ENCODE results near the gene ST7.

GRCh38 chr7:117101026-117101425, 147.7 kb downstream of the ST7 start:
- TF ChIP-seq GATA3 (IDR thresholded peaks at IDR 0.05; ENCODE audit: borderline replicate concordance): no peak
- TF ChIP-seq CTCF (IDR thresholded peaks at IDR 0.05): no peak
- TF ChIP-seq RAD21 (conservative IDR thresholded peaks at IDR 0.05 in 1 of 2, IDR thresholded peaks at IDR 0.05 in 1 of 2): no peak
- no peak for TF ChIP-seq POLR2A (IDR thresholded peaks at IDR 0.05; ENCODE audit: low read length)
- no peak for TF ChIP-seq REST (IDR thresholded peaks at IDR 0.05)
- TF ChIP-seq JUN (IDR thresholded peaks at IDR 0.05): no peak
- no peak for TF ChIP-seq CHD4 (IDR thresholded peaks at IDR 0.05; ENCODE audit: borderline replicate concordance)
- TF ChIP-seq ESRRA (IDR thresholded peaks at IDR 0.05; ENCODE audit: borderline replicate concordance, low read length): no peak
- TF ChIP-seq ZSCAN20 (CRISPR knock-in tag; IDR thresholded peaks at IDR 0.05): no peak
- no peak for TF ChIP-seq RNF2 (IDR thresholded peaks at IDR 0.05; ENCODE audit: borderline replicate concordance, low read depth)
- no peak for TF ChIP-seq CEBPB (IDR thresholded peaks at IDR 0.05)
